GM19467 (cell line): Measurements from ENCODE around the gene EZR.
A peak's percentile ranks its signal among the peaks of the same experiment; 100 is the strongest.

Experiments
- ATAC-seq: cut with Tn5 transposase; IDR thresholded peaks from one replicate; pipeline ENCODE4 v1.9.1; 2021; ENCODE audit warnings: mild to moderate bottlenecking, moderate library complexity; ENCODE audit not compliant: unreplicated experiment

The EZR gene

DNA sequence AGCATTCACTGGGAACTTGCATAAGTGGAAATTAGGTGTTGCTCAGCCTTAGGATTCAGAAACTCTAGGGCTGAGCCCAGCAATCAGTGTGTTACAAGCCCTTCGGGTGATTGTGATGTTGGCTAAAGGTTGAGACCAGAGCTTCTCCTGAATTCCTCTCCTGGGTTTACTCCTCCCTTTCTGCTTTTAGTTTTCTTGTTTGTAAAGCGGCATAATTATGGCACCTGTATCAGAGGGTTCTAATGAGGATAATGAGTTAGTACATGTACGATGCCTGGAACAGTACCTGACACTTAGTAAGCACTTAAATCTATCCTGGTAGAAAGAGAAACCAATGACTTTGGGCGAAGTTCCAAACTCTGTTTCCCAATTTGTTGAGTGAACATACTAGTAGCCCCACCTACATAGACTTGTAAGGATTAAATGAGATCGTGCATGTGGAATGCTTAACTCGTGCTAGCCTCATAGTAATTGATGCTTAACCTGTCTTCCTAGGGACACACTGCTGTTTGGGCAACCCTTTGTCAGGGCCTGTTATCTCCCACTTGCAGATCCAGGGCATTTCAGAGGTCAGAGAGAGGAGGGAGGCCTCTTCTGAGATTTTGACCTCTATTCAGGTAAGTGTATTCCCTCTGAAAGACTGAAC is 932 bp upstream of the EZR start:
- no peak for ATAC-seq

DNA sequence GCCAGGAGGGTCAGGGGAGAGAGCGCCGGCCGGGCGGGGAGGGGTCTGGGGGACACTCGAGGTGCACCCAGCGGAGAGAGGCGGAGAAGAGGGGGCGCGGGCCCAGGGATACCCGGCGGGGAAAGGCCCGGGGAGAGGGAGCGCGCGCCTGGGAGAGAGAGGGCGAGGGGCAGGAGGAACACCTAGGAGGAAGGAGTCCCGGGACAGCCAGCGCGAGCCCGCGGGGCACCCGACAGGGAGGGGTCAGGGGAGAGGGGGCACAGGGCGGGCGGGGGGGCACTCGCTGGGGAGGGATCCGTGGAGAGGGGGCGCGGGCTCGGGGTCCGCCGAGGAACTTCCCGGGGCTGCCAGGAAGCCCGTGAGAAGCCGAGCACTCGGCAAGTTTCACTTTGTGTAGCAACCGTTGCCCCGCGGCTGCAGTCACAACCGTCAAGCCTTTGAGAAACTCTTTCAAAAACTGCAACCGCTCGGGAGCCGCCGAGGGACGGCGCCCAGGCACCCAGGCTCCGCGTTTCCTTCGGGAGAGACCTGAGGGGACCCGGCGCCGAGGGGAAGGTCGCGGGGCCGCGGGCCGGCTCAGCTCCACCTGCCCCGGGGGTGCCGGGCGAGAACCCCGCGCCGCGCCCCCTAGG is 471 bp downstream of the EZR start:
- peak; percentile 19 for ATAC-seq

DNA sequence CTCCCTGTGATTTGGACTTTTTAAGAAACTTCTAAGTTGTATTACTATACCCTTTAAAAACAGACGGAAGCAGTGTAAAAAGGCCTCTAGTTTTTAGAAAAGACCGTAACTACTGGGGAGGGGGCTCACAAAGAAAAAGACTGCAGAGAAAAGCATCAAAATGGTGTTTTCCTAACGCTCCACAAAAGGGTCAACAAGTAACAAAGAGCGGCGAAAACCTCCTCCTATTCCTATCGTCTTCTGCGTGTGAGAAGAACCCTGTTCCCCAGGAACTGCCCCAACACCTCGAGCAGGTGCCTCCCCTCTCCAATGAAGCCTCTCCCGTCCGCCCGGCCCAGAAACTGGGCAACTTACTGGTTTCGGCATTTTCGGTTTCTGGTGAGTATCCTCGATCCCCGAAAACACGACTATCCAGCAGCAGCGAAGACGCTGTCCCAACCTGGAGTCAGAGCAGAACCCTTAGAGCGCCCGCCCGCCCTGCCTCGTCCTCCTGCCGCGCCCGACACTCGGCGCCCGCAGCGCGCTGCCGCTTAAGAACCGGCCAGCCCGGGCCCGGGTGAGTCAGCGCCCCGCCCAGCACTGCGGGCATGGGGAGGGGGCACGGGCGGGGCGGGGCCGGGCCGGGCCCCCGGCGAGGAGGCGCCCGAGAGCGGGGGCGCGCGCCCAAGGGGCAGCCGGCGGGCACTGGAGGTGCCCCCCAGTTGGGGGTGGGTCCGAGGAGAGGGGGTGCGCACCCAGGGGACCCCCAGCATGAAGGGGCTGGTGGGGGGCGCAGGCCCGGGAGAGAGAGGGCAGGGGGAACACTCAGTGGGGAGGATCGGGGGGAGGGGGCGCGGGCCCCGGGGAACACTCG is 1.2 kb downstream of the EZR start:
- peak; percentile 34 for ATAC-seq

DNA sequence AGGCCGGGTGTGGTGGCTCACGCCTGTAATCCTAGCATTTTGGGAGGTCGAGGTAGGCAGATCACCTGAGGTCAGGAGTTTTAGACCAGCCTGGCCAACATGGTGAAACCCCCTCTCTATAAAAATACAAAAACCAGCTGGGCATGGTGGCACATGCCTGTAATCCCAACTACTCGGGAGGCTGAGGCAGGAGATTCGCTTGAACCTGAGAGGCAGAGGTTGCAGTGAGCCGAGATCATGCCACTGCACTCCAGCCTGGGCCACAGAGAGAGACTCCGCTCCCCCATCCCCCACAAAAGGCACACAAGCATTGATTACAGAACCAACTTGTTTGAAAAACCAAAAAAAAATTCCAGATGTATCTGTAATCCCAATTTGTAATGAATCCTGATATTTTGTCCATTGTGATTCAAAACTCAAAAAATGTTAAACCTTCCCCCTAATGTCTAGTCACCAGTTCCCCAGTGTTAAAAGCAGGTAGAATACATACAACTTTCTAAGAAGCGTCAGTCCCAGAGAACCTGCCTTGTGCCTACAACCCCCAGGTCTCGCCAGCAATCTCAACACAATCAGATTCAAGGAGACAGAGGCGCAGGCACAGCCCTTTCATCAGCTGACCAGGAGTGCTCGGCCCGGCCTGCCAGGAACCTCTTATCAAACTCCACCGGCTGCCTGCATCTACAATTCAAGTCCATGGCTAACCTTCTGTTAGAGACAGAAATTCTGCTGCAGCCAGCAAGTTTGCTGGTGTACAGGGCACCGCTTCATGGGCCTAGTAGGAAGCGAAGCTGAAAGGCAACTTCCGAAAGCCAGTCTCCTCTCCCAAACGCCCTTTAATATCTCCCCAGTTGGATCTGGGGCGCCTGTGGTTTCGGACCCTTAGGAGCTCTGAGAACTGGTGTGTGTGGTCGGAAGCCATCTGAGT is 2.1 kb downstream of the EZR start:
- no peak for ATAC-seq

DNA sequence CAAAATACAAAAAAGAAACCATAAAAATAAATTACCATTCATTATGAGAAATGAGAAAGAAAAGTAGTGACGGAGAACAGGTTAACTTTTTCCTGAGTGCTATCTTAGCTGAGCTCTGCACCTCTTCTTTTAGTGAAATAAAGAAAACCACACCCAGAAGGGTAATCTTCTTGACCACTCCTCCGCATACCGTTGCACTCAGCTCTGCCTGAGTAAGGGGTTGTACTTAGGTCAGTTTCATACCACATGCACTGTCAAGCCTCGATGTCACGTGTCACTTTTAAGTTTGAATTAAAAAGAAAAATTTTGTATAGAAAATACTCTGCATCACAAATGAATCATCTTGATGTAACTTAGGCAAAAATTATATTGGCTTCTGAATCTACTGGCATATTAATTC is 2.8 kb downstream of the EZR start:
- no peak for ATAC-seq

DNA sequence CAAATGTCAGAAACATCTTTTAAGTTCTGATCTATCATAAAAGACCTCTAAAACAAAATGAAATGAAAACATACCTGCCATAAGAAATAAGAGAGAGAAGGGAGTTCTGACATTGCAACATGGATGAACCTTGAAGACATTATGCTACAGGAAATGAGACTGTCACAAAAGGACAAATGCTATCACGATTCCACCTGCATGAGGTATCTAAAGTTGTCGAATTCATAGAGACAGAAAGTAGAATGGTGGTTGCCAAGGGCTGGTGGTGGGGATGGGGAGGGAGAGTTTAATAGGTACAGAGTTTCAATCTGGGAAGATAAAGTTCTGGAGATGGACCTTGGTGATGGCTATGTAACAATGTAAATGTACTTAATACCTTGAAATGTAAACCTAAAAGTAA is 3.3 kb downstream of the EZR start:
- no peak for ATAC-seq

DNA sequence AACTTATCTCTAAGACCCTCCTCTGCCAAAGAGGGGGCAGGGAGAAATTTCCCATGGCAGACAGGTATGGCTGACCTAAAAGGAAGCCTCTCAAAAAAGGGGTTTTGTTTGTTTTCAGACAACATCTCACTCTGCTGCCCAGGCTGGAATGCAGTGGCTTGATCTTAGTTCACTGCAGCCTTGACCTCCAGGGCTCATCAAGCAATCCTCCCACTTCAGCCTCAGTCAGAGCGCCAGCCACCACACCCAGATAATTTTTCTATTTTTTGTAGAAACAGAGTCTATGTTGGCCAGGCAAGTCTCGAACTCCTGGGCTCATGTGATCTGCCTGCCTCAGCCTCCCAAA is 3.8 kb downstream of the EZR start:
- no peak for ATAC-seq

DNA sequence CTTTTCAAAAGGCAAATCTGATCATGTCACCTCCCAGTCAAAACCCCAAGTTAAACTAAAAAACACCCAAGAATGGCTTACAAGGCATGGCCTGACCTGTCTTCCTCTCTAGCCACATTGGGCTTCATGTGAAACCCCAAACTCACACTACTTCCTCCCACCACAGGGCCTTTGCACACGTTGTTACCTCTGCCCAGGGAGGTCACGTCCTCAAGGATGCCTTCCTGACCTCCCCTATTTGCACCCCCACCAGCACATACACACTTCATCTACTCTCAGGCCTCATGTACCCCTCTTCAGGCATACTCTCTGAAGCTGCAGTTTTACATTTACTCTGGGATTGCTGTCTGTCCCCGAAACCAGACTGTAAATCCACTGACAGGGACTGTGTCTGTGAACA is 6.1 kb downstream of the EZR start:
- no peak for ATAC-seq

DNA sequence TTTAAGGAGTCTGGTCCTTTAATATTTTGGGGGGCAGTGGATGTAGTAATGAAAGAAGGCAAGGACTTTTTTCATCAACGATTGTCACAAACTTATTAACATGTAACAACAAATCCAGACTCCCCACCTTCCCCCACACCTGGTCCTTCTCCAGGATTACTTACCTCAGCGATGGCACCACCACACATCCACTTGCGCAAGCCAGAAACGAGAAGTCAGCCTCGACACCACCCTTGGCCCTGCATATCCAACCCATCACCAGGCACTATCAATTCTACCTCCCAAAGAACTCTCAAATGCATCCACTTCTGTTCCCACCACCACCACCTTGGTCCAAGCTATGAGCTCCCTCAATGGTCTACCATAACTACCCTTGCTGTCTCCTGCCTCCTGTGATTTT is 6.6 kb downstream of the EZR start:
- ATAC-seq: no peak

DNA sequence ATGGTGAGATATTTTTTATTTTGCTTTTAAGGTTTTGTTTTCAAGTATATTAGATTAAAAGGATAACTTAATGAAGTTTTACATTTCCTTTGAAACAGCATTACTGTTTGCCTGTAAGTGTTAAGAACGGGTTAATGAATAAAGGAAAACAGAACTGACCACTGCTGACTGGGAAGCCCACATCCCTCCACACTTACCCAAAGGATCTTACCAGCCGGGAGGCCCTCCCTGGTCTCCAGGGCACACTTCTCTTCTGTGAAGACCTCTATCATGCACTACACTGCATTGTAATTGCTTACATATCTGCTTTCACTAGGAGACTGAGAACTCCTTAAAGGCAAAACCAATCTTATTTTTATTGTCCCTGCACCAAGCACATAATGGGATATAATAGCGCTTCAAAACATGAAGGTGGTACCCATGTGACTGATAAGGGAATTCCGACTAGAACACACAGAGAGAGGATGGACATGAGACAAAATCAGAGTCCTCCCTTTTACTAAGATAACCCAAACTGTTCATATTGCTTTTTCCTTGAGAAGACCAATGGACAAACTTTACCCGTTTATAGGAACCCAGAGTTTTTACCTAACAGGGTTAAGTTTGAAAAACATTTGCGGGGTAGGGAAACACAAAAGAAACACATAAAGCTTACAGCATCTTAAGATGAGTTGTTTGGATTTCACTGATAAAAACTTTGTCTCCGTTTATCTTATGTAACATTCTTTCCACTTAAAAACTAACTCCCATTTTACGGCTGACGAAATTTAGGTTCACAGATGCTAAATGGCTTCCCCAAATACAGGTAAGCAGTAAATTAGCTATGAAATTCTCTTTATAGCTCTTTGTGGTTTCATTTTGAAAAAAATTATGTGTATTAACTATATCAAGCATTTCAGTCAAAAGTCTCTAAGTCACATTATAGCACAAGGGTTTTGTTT is 8.7 kb downstream of the EZR start:
- no peak for ATAC-seq

DNA sequence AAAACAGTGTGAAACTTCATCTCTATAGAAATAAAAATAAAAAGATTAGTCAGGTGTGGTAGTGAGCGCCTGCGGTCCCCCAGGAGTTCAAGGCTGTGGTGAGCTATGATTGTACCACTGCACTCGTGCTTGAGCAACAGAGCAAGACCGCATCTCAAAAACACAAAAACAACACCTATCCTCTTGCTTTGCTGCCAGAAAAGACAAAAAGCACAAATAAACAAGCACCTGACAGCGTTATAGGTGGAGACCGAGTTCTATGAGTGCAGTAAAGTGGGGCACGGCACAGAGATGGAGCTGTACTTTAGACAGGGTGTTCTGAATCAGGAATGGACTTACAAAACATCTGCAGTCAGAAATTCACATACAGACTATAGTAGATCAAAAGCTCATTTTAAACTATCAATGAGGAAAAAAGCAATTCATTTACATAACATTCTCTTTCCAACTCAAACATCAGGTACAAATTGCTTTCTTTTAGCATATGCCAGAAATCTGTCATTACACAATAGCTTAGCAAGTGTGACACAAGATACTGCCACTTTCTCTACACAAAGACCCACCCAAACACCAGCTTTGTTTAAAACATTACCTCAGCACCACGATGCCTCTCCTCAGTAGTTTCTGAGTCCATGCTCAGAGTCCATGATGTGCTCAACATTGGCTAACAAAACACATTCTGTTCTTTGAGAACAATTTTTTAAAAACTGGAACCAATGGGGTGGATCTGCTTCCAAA is 10.1 kb downstream of the EZR start:
- ATAC-seq: peak; percentile 75

DNA sequence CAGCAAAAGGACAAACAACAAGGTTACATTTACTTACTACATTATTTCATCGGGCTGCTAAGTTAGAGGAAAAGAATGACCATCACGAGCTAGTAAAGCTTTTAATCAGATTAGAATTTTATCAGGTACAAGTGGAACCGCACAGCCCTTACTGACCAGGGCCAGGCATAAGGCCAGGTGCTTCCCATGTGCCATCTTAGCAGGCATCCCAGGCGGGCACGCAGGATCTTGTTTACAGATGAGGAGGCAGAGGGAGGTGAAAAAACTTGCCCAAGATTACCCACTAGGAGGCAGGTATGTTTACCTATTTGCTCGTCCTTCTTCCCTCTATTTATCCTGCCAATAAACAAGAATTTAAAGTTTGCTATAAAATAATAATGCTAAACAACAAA is 10.7 kb downstream of the EZR start:
- ATAC-seq: no peak

DNA sequence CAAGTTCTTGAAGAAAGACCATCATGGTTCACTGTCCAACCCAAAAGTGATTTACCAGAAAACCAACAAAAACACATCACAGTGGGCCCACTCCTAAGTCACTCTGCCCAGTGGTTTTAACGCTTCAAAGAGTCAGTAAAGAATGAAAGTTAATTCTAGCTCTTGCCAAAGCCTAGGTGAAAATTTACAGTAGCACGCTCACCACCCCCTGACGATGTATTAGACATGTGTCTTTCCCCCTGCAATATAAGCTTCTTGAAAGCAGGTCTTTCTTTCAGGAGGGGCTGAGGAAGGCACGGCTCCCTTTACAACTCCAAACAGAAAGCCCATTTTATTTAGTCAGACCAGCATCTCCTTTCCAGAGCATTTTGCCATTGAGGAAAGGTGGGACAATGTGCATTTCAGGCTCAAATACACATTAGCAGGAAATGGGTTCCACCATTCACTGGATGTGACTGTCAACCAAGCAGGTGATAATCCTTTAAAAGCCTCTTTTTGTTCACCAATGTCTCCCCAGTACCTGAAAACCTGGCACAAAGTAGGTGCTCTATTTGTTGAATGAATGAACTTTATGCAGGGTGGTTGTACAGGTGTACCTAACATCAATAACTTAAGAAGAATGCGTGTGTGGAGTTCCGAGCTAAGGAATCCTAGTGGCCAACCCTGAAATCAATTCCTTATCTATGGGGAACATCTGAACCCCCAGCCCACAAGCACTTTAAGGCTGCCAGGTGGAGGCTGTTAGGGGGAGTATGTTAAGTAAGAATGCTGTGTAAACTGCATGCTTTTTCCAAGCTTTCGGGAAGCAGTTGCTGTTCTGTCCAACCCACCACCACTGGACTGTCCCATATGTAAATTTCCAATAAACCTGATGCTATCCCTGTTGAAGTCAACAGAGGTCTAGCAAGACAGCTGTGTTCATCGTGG is 11.4 kb downstream of the EZR start:
- ATAC-seq: no peak

DNA sequence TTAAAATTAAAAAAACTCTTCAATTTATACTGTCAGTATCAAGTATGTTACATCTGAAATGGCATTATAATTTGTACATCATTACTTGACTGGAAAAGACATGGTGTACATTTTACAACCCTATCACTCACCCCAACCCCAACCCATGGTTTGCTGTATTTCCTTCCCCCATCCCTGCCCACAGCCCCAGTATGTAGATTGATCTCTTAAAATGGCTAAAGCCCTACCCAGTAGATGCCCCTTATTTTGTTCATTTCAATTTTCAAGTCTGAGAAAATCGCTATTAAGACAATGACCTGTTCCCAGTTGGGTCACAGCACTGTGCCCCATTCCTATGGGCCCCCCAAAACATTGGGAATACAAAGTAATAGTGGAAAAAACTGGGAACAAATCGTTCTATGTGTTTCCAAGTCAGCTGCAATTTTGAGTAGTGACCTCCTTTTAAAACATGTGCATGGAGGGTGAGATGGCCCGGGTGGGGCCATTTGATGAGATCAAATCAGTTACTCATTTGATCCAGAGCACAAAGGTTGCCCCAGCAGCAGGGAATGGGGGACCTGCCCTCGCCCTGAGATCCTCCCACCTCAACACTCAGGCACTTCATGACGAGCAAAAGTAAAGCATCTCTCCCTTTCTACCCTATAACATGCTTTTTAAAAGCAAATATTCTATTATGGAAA is 13.3 kb downstream of the EZR start:
- no peak for ATAC-seq

DNA sequence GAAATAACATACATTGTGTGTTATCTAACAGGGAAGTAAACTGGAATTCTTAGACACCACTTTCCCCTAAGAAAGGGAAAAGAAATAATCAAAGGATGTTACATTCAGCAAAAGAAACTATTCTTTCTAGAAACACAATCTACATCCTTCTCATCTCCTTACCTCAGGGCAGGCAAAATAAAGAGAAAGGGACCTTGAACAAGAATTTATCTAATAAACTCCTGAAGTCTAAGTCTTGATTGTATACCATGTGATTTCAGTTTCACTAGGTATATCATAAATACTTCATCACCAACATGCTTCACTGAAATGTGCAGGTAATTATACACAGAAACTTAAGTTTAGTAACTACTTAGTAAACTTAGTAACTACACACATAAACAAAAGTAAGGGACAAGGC is 15.0 kb downstream of the EZR start:
- ATAC-seq: no peak

DNA sequence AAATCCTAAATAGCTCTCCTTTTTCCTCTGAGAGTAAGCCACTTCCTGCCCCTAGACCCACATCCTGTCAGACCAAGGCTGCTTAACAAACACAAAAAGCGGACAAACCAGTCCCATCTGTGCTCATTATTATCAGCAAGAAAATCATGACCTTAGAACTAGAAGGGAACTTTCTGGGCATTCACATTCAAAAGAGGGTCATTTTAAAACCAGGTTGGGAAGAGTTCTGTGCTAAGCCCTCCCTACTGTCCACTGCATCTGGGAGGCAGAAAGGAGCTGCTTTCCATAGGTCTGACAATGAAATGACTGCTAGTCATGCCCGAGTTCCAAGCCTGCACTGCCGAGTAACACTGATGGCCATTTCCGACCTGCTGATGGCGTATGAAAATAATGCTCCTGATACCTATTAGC is 15.4 kb downstream of the EZR start:
- ATAC-seq: peak; percentile 49

DNA sequence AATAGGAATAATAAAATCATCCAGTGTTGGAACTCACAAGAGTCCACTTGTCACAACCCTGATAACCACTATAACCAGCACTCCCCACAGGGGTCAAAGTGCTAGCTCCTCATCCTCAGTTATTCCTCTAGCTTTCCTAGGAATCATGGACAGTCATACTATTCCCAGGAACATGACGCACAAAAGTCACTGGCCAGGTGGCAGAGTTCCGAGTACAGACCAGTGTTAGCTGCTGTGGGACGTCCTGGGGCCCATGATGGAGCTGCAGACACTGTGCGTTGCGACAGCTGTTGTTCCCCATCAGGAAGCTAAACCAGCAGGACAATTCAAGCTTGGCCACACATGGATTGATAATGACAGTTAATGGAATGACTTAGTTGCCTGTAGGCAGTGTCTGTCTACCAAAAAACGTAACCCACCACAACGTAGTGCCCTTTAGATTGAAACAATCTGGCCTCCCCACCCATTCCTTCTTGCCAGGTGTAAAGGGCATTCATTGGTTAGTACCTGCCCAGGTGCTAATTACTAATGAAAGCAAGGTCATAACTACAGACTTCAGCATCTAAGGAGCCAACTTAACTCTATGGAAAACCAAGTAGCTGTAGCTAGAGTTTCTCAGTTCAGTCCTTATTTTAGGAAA is 17.4 kb downstream of the EZR start:
- ATAC-seq: no peak
